Cardiac muscle cell (in vitro differentiated cells and primary cell): ENCODE data around the gene OR2L13. TPM values are rescaled to one million over a fixed set of nuclear protein-coding genes. Genes with fewer than 3 reads are reported as not detected.

ENCODE experiments used
- DNase-seq, 2 donors: peaks; one replicate each; pipeline versions ENCODE4 v3.0.0 to v3.0.0-alpha.2; 2010 to 2017; ENCODE audit warnings: low read depth in 1 of 2, low spot score in 1 of 2
- H3K27ac ChIP-seq: fragments of 200-600 bp; sonication (generic); 2 replicates; pipeline ENCODE4 v1.5.1; 2016
- H3K27me3 ChIP-seq: fragments of 200-600 bp; sonication (generic); 2 replicates; pipeline ENCODE4 v1.6.0; 2016; ENCODE audit warnings: control low read depth
- H3K36me3 ChIP-seq: fragments of 200-600 bp; sonication (generic); 2 replicates; pipeline ENCODE4 v1.5.1; 2016; ENCODE audit warnings: control low read depth
- H3K4me1 ChIP-seq: fragments of 200-600 bp; sonication (generic); 2 replicates; pipeline ENCODE4 v1.8.1; 2017; ENCODE audit warnings: low read depth, mild to moderate bottlenecking, mixed run types
- H3K4me3 ChIP-seq: fragments of 200-600 bp; sonication (generic); 2 replicates; pipeline ENCODE4 v1.5.1; 2016; ENCODE audit warnings: mild to moderate bottlenecking
- H3K9me3 ChIP-seq: fragments of 200-600 bp; sonication (generic); 2 replicates; pipeline ENCODE4 v1.5.1; 2017; ENCODE audit warnings: low read depth, mild to moderate bottlenecking, control low read depth
- CTCF ChIP-seq: IDR thresholded peaks from 2 replicates; pipeline ENCODE4 v1.5.1; 2012; ENCODE audit warnings: low read depth, mild to moderate bottlenecking, low read length
- polyA plus RNA-seq: library from polyadenylated mRNA; unstranded; fragments of >200 nt; fragmentation: Nextera tagmentation; extraction: Ambion mirVana; gene quantifications from 2 replicates; pipeline ENCODE4 v1.2.1, GENCODE V29; 2016
- total RNA-seq: library from RNA; depleted of rRNA; stranded (reverse); fragments of >200 nt; gene quantifications from 2 replicates; pipeline ENCODE4 v1.2.3, GENCODE V29; 2016

OR2L13 gene
- total and polyA plus RNA-seq, 2 experiments from 2014 or later = 0.88 TPM; not detected in 1

GRCh38 chr1:248144513-248145198 lies 49.7 kb downstream of the OR2L13 start, which contains the start of gene OR2M5:
TSS of gene OR2M5 (plus strand) at chr1:248145148. CDS start at chr1:248145148, 0 bp downstream.
- TF ChIP-seq CTCF = no peak
- Histone ChIP-seq H3K4me3 (no peak within 1 kb of the TSS), H3K4me1 (no peaks in the 10 kb centered on the region), H3K36me3 (no peaks in the 10 kb centered on the region), H3K27me3 (no peaks in the 10 kb centered on the region), H3K9me3 (no peaks in the 10 kb centered on the region), H3K27ac (no peak within 1 kb of the TSS)
- no peak for DNase-seq

Other genes with a start within 250 kb of the OR2L13 start
- gene TRIM58, start 238.0 kb upstream of the OR2L13 start, total RNA-seq = 2.4 and 2.7 TPM in 2 replicates
- gene TRIM58, start 238.0 kb upstream of the OR2L13 start, polyA plus RNA-seq = 2.2 and 2.6 TPM in 2 replicates
- 0.70 and 0.86 TPM in 2 replicates for gene OR2W3, start 199.6 kb upstream of the OR2L13 start, total RNA-seq
- 1.9 TPM in 2 replicates for gene OR2W3, start 199.6 kb upstream of the OR2L13 start, polyA plus RNA-seq
- gene OR2T8, start 174.9 kb upstream of the OR2L13 start, total RNA-seq = not detected in 2 replicates
- 0.22 TPM in 1 of 2 replicates, not detected in the other for gene OR2T8, start 174.9 kb upstream of the OR2L13 start, polyA plus RNA-seq
- gene OR2AJ1, start 170.3 kb upstream of the OR2L13 start, total RNA-seq = 0.21 TPM in 1 of 2 replicates, not detected in the other
- not detected in 2 replicates for gene OR2AJ1, start 170.3 kb upstream of the OR2L13 start, polyA plus RNA-seq
- gene OR2L8, start 146.3 kb upstream of the OR2L13 start, total RNA-seq = not detected in 2 replicates
- gene OR2L8, start 146.3 kb upstream of the OR2L13 start, polyA plus RNA-seq = not detected in 2 replicates
- gene OR2AK2, start 130.0 kb upstream of the OR2L13 start, total RNA-seq = not detected in 2 replicates
- not detected in 2 replicates for gene OR2AK2, start 130.0 kb upstream of the OR2L13 start, polyA plus RNA-seq
- 0.18 TPM in 1 of 2 replicates, not detected in the other for gene OR2L5, start 81.5 kb upstream of the OR2L13 start, total RNA-seq
- not detected in 2 replicates for gene OR2L5, start 81.5 kb upstream of the OR2L13 start, polyA plus RNA-seq
- not detected in 2 replicates for gene OR2L2, start 65.1 kb upstream of the OR2L13 start, total RNA-seq
- 0.57 TPM in 1 of 2 replicates, not detected in the other for gene OR2L2, start 65.1 kb upstream of the OR2L13 start, polyA plus RNA-seq
- 0.07 TPM in 1 of 2 replicates, not detected in the other for gene OR2L3, start 48.3 kb upstream of the OR2L13 start, total RNA-seq
- gene OR2L3, start 48.3 kb upstream of the OR2L13 start, polyA plus RNA-seq = not detected in 2 replicates
- gene OR2M5, start 50.0 kb downstream of the OR2L13 start, total RNA-seq = not detected in 2 replicates
- not detected in 2 replicates for gene OR2M5, start 50.0 kb downstream of the OR2L13 start, polyA plus RNA-seq
- gene OR2M2, start 79.6 kb downstream of the OR2L13 start, total RNA-seq = not detected in 2 replicates
- gene OR2M2, start 79.6 kb downstream of the OR2L13 start, polyA plus RNA-seq = not detected in 2 replicates
- gene OR2M3, start 102.1 kb downstream of the OR2L13 start, total RNA-seq = not detected in 2 replicates
- not detected in 2 replicates for gene OR2M3, start 102.1 kb downstream of the OR2L13 start, polyA plus RNA-seq
- gene OR2M4, start 136.2 kb downstream of the OR2L13 start, total RNA-seq = not detected in 2 replicates
- not detected in 2 replicates for gene OR2M4, start 136.2 kb downstream of the OR2L13 start, polyA plus RNA-seq
- 0.15 TPM in 1 of 2 replicates, not detected in the other for gene OR2T33, start 182.8 kb downstream of the OR2L13 start, total RNA-seq
- 0.17 TPM in 1 of 2 replicates, not detected in the other for gene OR2T33, start 182.8 kb downstream of the OR2L13 start, polyA plus RNA-seq
- not detected in 2 replicates for gene OR2T12, start 208.2 kb downstream of the OR2L13 start, total RNA-seq
- not detected in 2 replicates for gene OR2T12, start 208.2 kb downstream of the OR2L13 start, polyA plus RNA-seq
- not detected in 2 replicates for gene OR2M7, start 229.4 kb downstream of the OR2L13 start, total RNA-seq
- gene OR2M7, start 229.4 kb downstream of the OR2L13 start, polyA plus RNA-seq = not detected in 2 replicates